K562 (cell line): ENCODE results near the gene LRRC3.

Experiments used
- CBX5 ChIP-seq: IDR thresholded peaks from 2 replicates; pipeline ENCODE4 v1.6.1; 2014; ENCODE audit warnings: low read depth, borderline replicate concordance
- CBX8 ChIP-seq: fragments of 200-600 bp; sonication (generic); IDR thresholded peaks from 2 replicates; pipeline ENCODE4 v1.6.1; 2012; ENCODE audit warnings: borderline replicate concordance, mixed run types, low read depth, mild to moderate bottlenecking, moderate library complexity, mixed read lengths, low read length, control low read depth, inconsistent platforms; ENCODE audit not compliant: poor library complexity, severe bottlenecking; ENCODE audit errors: extremely low read depth
- CTCF ChIP-seq, 3 experiments: IDR thresholded peaks in 2 of 3; conservative IDR thresholded peaks in 1 of 3; 2 replicates each; pipeline ENCODE4 v1.5.1; 2011 to 2012; ENCODE audit warnings: low read length in 3 of 3, mild to moderate bottlenecking in 3 of 3, control low read depth in 2 of 3, improper control_type of control experiment in 1 of 3, inconsistent platforms in 1 of 3, low read depth in 1 of 3, mixed read lengths in 1 of 3, moderate library complexity in 1 of 3; ENCODE audit not compliant: insufficient read depth in 2 of 3
- ELF4 ChIP-seq: fragments of 450-650 bp; formaldehyde crosslinking; IDR thresholded peaks from 2 replicates; pipeline ENCODE4 v1.4.0; 2022; ENCODE audit warnings: missing genetic modification characterization
- JUNB ChIP-seq: fragments of 450-650 bp; formaldehyde crosslinking; conservative IDR thresholded peaks from 2 replicates; pipeline ENCODE4 v1.4.0; 2020; ENCODE audit warnings: mild to moderate bottlenecking
- MAX ChIP-seq: sonication (generic); formaldehyde crosslinking; IDR thresholded peaks from 2 replicates; pipeline ENCODE4 v1.9.0; 2022; ENCODE audit warnings: mild to moderate bottlenecking, missing genetic modification reagents
- PHF20 ChIP-seq: fragments of 450-650 bp; IDR thresholded peaks from 2 replicates; pipeline ENCODE4 v1.6.1; 2018; ENCODE audit not compliant: partially characterized antibody
- RFX5 ChIP-seq: IDR thresholded peaks from 2 replicates; pipeline ENCODE4 v1.6.1; 2011; ENCODE audit warnings: low read depth, mild to moderate bottlenecking, improper control_type of control experiment, low read length
- ZFP30 ChIP-seq: fragments of 250-450 bp; sonication (Bioruptor Pico); IDR thresholded peaks from 2 replicates; pipeline ENCODE4 v1.8.0; 2022; ENCODE audit warnings: moderate library complexity, mild to moderate bottlenecking, inconsistent platforms, borderline replicate concordance
- ZNF436 ChIP-seq: fragments of 250-450, 450-650 bp; sonication (Bioruptor Pico); formaldehyde crosslinking; IDR thresholded peaks from 2 replicates; pipeline ENCODE4 v1.7.0; 2020; ENCODE audit warnings: mild to moderate bottlenecking

GRCh38 chr21:44437696-44438431 is 17.4 kb upstream of the LRRC3 start:
- TF ChIP-seq CTCF (IDR thresholded peaks at IDR 0.05 in 2 of 3, conservative IDR thresholded peaks at IDR 0.05 in 1 of 3; ENCODE audit: insufficient read depth in 2 of 3, low read depth in 1 of 3, low read length in 3 of 3) (no peak), MAX (CRISPR knock-in tag) (no peak), ZNF436 (no peak), PHF20 (no peak), JUNB (CRISPR knock-in tag) (no peak), CBX8 (no peak), ELF4 (CRISPR knock-in tag) (no peak), RFX5 (no peak), CBX5 (no peak), ZFP30 (no peak)
